OCI-LY7 (cell line): ENCODE data around the gene SEMA5A. TPM values are rescaled to one million over a fixed set of nuclear protein-coding genes. Genes with fewer than 3 reads are reported as not detected.

Experiments used
- BruUV-seq: library from RNA; stranded (reverse); fragments of 400-500 nt; replicated peaks from 2 replicates; lab custom pipeline; 2021; lab: Mats Ljungman, UMichigan
- CTCF ChIA-PET: fragments of 300-600 bp; sonication (Branson Sonifier 250); formaldehyde crosslinking; loops from one replicate; lab custom pipeline; 2022; ENCODE audit warnings: antibody characterized with exemption; ENCODE audit not compliant: unreplicated experiment; lab: Charles Lee
- POLR2A ChIA-PET: fragments of 300-600 bp; sonication (Branson Sonifier 250); formaldehyde crosslinking; loops from one replicate; lab custom pipeline; 2022; ENCODE audit warnings: antibody characterized with exemption; lab: Charles Lee
- DNase-seq: peaks from one replicate; pipeline ENCODE4 v3.0.0-alpha.2; 2015; ENCODE audit warnings: low spot score
- H2AFZ ChIP-seq: fragments of 200-600 bp; sonication (generic), shearing (Covaris generic); 2 replicates; pipeline ENCODE4 v1.6.1; 2014; ENCODE audit warnings: mild to moderate bottlenecking, antibody characterized with exemption, low read length, moderate library complexity
- H3K27ac ChIP-seq: fragments of 200-600 bp; sonication (generic); 2 replicates; pipeline ENCODE4 v1.5.1; 2014; ENCODE audit warnings: mixed run types, low read depth, mild to moderate bottlenecking, moderate library complexity, low read length, inconsistent platforms; ENCODE audit not compliant: poor library complexity, severe bottlenecking
- H3K36me3 ChIP-seq: fragments of 200-600 bp; sonication (generic); 2 replicates; pipeline ENCODE4 v1.6.1; 2014; ENCODE audit warnings: mild to moderate bottlenecking, antibody characterized with exemption, low read length, moderate library complexity, mixed read lengths; ENCODE audit not compliant: insufficient read depth
- H3K4me1 ChIP-seq: fragments of 200-600 bp; sonication (generic); 2 replicates; pipeline ENCODE4 v1.5.1; 2014; ENCODE audit warnings: mild to moderate bottlenecking, low read length; ENCODE audit not compliant: insufficient read depth, poor library complexity, severe bottlenecking
- H3K4me2 ChIP-seq: fragments of 200-600 bp; sonication (generic); 2 replicates; pipeline ENCODE4 v1.6.1; 2014; ENCODE audit warnings: mild to moderate bottlenecking, low read length
- H3K4me3 ChIP-seq: fragments of 200-600 bp; sonication (generic); 2 replicates; pipeline ENCODE4 v1.5.1; 2014; ENCODE audit warnings: mild to moderate bottlenecking, low read depth, low read length; ENCODE audit not compliant: poor library complexity, severe bottlenecking
- H3K79me2 ChIP-seq: fragments of 200-600 bp; sonication (generic); 2 replicates; pipeline ENCODE4 v1.6.1; 2016; ENCODE audit warnings: low read depth, mild to moderate bottlenecking, low read length, moderate library complexity, mixed read lengths; ENCODE audit not compliant: insufficient read depth
- H3K9me2 ChIP-seq: fragments of 200-600 bp; sonication (generic); 2 replicates; pipeline ENCODE4 v1.6.1; 2016; ENCODE audit warnings: mild to moderate bottlenecking, low read length, mixed read lengths; ENCODE audit not compliant: insufficient read depth
- H3K9me3 ChIP-seq: fragments of 200-600 bp; sonication (generic); 2 replicates; pipeline ENCODE4 v1.6.1; 2014; ENCODE audit warnings: mild to moderate bottlenecking, mixed run types, low read length, mixed read lengths
- H4K20me1 ChIP-seq: fragments of 200-600 bp; sonication (generic); 2 replicates; pipeline ENCODE4 v1.6.1; 2014; ENCODE audit warnings: mild to moderate bottlenecking, antibody characterized with exemption, low read length, moderate library complexity, mixed read lengths; ENCODE audit not compliant: insufficient read depth
- CTCF ChIP-seq: fragments of 200-600 bp; sonication (generic); conservative IDR thresholded peaks from 2 replicates; pipeline ENCODE4 v1.5.1; 2014; ENCODE audit warnings: mild to moderate bottlenecking, antibody characterized with exemption, low read length, moderate library complexity, mixed read lengths
- EZH2phosphoT487 ChIP-seq: fragments of 200-600 bp; sonication (generic); IDR thresholded peaks from 2 replicates; pipeline ENCODE4 v1.6.1; 2018; ENCODE audit warnings: low read depth, borderline replicate concordance, mild to moderate bottlenecking, mixed run types, antibody characterized with exemption, low read length, moderate library complexity, mixed read lengths
- intact Hi-C: fragments of 100-400 bp; cut with micrococcal nuclease; formaldehyde crosslinking; loops from one replicate; pipeline ENCODE4 v1.10.0; 2022; ENCODE audit not compliant: unreplicated experiment
- total RNA-seq, 2 experiments: library from RNA; depleted of rRNA in 1 of 2; stranded (reverse); fragments of >200 nt in 1 of 2; shearing (Covaris generic) in 1 of 2; gene quantifications; 2 replicates each; pipeline ENCODE4 v1.2.3, GENCODE V29; 2014 to 2022

SEMA5A gene
- total RNA-seq, 2 experiments from 2014 or later: not detected

- no peak overlapping the region for H3K4me2 ChIP-seq
- no peaks in the 10 kb centered on the region for H3K79me2 ChIP-seq
- ChIA-PET POLR2A (no interaction called here), CTCF (no interaction called here)
- DNase-seq: no peak
- no peaks in the 10 kb centered on the region for H3K9me2 ChIP-seq
- no peak overlapping the region for H3K4me3 ChIP-seq
- H2AFZ ChIP-seq: no peak overlapping the region
- intact Hi-C loops: no loop called here
- no peaks in the 10 kb centered on the region for H3K4me1 ChIP-seq
- no peaks in the 10 kb centered on the region for H3K9me3 ChIP-seq
- no peak for TF ChIP-seq CTCF
- no peak for TF ChIP-seq EZH2phosphoT487
- BruUV-seq: no TSS peak
- no peaks in the 10 kb centered on the region for H4K20me1 ChIP-seq
- no peaks in the 10 kb centered on the region for H3K36me3 ChIP-seq
- no peak overlapping the region for H3K27ac ChIP-seq
Observed at GRCh38 chr5:9540791-9541190, 5.1 kb downstream of the SEMA5A start.

GRCh38 chr5:9538504-9538903, 7.4 kb downstream of the SEMA5A start:
- no peak overlapping the region for H2AFZ ChIP-seq
- no peak for DNase-seq
- CTCF ChIA-PET: no interaction called here
- no peak overlapping the region for H3K4me2 ChIP-seq
- H3K9me3 ChIP-seq: no peaks in the 10 kb centered on the region
- H3K79me2 ChIP-seq: no peaks in the 10 kb centered on the region
- no peaks in the 10 kb centered on the region for H3K36me3 ChIP-seq
- no peak overlapping the region for H3K4me3 ChIP-seq
- POLR2A ChIA-PET: no interaction called here
- no TSS peak for BruUV-seq
- TF ChIP-seq CTCF: no peak
- no peak for TF ChIP-seq EZH2phosphoT487
- no peak overlapping the region for H3K27ac ChIP-seq
- no peaks in the 10 kb centered on the region for H3K9me2 ChIP-seq
- intact Hi-C loops: no loop called here
- no peaks in the 10 kb centered on the region for H4K20me1 ChIP-seq
- H3K4me1 ChIP-seq: no peaks in the 10 kb centered on the region

GRCh38 chr5:9537223-9538141, 8.4 kb downstream of the SEMA5A start:
- CTCF ChIA-PET: no interaction called here
- no peaks in the 10 kb centered on the region for H3K36me3 ChIP-seq

More at GRCh38 chr5:9537223-9538141, 8.4 kb downstream of the SEMA5A start:
- TF ChIP-seq CTCF (no peak), EZH2phosphoT487 (no peak)
- no peaks in the 10 kb centered on the region for H3K9me2 ChIP-seq
- POLR2A ChIA-PET: interaction anchor here (0.6 to 0.7 kb wide), 2 partner anchors 31 to 173 kb away, joined by 3 to 4 read pairs; no protein-coding TSS in a partner anchor
- no peak for DNase-seq
- H4K20me1 ChIP-seq: no peaks in the 10 kb centered on the region
- H3K4me3 ChIP-seq: no peak overlapping the region
- H3K4me2 ChIP-seq: no peak overlapping the region
- H3K27ac ChIP-seq: no peak overlapping the region
- intact Hi-C loops: no loop called here
- no peak overlapping the region for H2AFZ ChIP-seq
- no peaks in the 10 kb centered on the region for H3K4me1 ChIP-seq
- no TSS peak for BruUV-seq
- H3K79me2 ChIP-seq: no peaks in the 10 kb centered on the region
- no peaks in the 10 kb centered on the region for H3K9me3 ChIP-seq
